Measurements from ENCODE around the gene TSPAN13.

DNA sequence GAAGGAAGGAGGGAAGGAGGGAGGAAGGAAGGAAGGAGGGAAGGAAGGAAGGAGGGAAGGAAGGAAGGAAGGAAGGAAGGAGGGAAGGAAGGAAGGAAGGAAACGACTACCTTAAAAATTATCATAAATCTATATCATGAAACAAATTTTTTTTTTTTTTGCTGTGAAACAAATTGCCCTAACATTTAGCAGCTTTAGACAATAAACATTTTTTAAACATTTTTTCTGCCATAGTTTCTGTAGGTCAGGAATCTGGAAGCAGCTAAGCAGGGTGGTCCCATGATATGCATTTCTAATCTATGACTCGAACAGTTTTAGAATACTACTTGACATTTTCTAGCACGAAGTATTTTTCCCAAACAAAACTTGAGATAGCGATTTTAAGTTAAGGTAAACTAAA lies 42.9 kb upstream of the TSPAN13 start:
- no peak for TF ChIP-seq POLR2AphosphoS5 (IDR thresholded peaks at IDR 0.05; ENCODE audit: low read depth, low read length)
- TF ChIP-seq, protein P1, sequence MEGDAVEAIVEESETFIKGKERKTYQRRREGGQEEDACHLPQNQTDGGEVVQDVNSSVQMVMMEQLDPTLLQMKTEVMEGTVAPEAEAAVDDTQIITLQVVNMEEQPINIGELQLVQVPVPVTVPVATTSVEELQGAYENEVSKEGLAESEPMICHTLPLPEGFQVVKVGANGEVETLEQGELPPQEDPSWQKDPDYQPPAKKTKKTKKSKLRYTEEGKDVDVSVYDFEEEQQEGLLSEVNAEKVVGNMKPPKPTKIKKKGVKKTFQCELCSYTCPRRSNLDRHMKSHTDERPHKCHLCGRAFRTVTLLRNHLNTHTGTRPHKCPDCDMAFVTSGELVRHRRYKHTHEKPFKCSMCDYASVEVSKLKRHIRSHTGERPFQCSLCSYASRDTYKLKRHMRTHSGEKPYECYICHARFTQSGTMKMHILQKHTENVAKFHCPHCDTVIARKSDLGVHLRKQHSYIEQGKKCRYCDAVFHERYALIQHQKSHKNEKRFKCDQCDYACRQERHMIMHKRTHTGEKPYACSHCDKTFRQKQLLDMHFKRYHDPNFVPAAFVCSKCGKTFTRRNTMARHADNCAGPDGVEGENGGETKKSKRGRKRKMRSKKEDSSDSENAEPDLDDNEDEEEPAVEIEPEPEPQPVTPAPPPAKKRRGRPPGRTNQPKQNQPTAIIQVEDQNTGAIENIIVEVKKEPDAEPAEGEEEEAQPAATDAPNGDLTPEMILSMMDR (IDR thresholded peaks at IDR 0.05), result no peak
